HG03060 (cell line): Measurements from ENCODE around the gene SIGMAR1.

Source experiments
- ATAC-seq: cut with Tn5 transposase; IDR thresholded peaks from one replicate; pipeline ENCODE4 v1.9.1; 2021; ENCODE audit warnings: low read depth, moderate number of reproducible peaks; ENCODE audit not compliant: unreplicated experiment

SIGMAR1 gene

GRCh38 chr9:34633851-34634550 lies 3.6 kb downstream of the SIGMAR1 start:
- ATAC-seq, result no peak

GRCh38 chr9:34633166-34633565 lies 4.4 kb downstream of the SIGMAR1 start:
- no peak for ATAC-seq

GRCh38 chr9:34630402-34631154 lies 7.0 kb downstream of the SIGMAR1 start:
- no peak for ATAC-seq

GRCh38 chr9:34629491-34629808 lies 8.1 kb downstream of the SIGMAR1 start:
- ATAC-seq, result no peak

- ATAC-seq, result no peak
Measured at GRCh38 chr9:34628656-34629490, 8.7 kb downstream of the SIGMAR1 start, which contains the start of gene ARID3C. Gene ARID3C, minus strand, starts transcription at chr9:34629066. Its CDS starts 1,052 bp downstream, at chr9:34628014.

GRCh38 chr9:34627716-34628655 lies 9.6 kb downstream of the SIGMAR1 start:
- ATAC-seq, result no peak

- ATAC-seq, result no peak
Measured at GRCh38 chr9:34625186-34625486, 12.5 kb downstream of the SIGMAR1 start.

- ATAC-seq, result no peak
Measured at GRCh38 chr9:34624475-34625185, 13.0 kb downstream of the SIGMAR1 start.

GRCh38 chr9:34623374-34624235 lies 14.0 kb downstream of the SIGMAR1 start:
- ATAC-seq, result no peak

GRCh38 chr9:34620061-34620994 lies 17.3 kb downstream of the SIGMAR1 start, which contains the start of gene DCTN3:
Gene DCTN3, minus strand, starts transcription at chr9:34620495. Its CDS starts 31 bp downstream, at chr9:34620464.
- ATAC-seq, result peak; percentile 98

- no peak for ATAC-seq
Measured at GRCh38 chr9:34615132-34615531, 22.5 kb downstream of the SIGMAR1 start.

GRCh38 chr9:34612788-34613390 lies 24.7 kb downstream of the SIGMAR1 start:
- ATAC-seq, result no peak

- no peak for ATAC-seq
Measured at GRCh38 chr9:34611811-34612787, 25.5 kb downstream of the SIGMAR1 start, which contains the start of gene RPP25L. Gene RPP25L, minus strand, starts transcription at chr9:34612097. Its CDS starts 801 bp downstream, at chr9:34611296.

- no peak for ATAC-seq
Measured at GRCh38 chr9:34611251-34611810, 26.3 kb downstream of the SIGMAR1 start.

- ATAC-seq, result no peak
Measured at GRCh38 chr9:34610434-34611206, 27.0 kb downstream of the SIGMAR1 start.
